ENCODE results near the gene COL6A1.
"Not testable (repeated sequence)": the region's sequence is repeated elsewhere in the genome, so short reads cannot be mapped to it uniquely, and the experiment has no call there.

The COL6A1 gene

GRCh38 chr21:45959182-45959581 lies 22.4 kb upstream of the COL6A1 start:
- TF ChIP-seq CTCF (IDR thresholded peaks at IDR 0.05), result no peak
- intact Hi-C loops (cut with DNase I; ENCODE audit: low total_unique reads), result no loop called here
- Histone ChIP-seq H3K36me3 (no peaks in the 10 kb centered on the region), H3K4me1 (peaks cover 0 to 63% (median 34%) of the 10 kb centered on the region in 4 donors), H3K27me3 (no peaks in the 10 kb centered on the region), H3K27ac (peak overlapping the region; percentile 82 to 89), H3K4me3 (no peak overlapping the region), H3K9me3 (no peaks in the 10 kb centered on the region)
- no peak for DNase-seq

GRCh38 chr21:45959779-45960390 lies 21.7 kb upstream of the COL6A1 start:
- H3K36me3 ChIP-seq, result no peaks in the 10 kb centered on the region
- H3K4me1 ChIP-seq, result peaks cover 0 to 56% (median 30%) of the 10 kb centered on the region in 4 donors
- no peak for TF ChIP-seq CTCF (IDR thresholded peaks at IDR 0.05)
- H3K27ac ChIP-seq, result peak overlapping the region; percentile 82 to 89
- H3K4me3 ChIP-seq, result no peak overlapping the region
- no peaks in the 10 kb centered on the region for H3K27me3 ChIP-seq
- no peaks in the 10 kb centered on the region for H3K9me3 ChIP-seq
- DNase-seq, result no peak
- intact Hi-C loops (cut with DNase I; ENCODE audit: low total_unique reads), result no loop called here

- H3K27ac ChIP-seq, result peak overlapping the region; percentile 16 to 27
- DNase-seq; intact Hi-C loops (cut with DNase I; ENCODE audit: low total_unique reads); H3K36me3 ChIP-seq; H3K9me3 ChIP-seq; H3K4me3 ChIP-seq; H3K27me3 ChIP-seq: not testable (repeated sequence)
- H3K4me1 ChIP-seq, result peaks cover 0 to 47% (median 30%) of the 10 kb centered on the region in 4 donors
Observed at GRCh38 chr21:45961408-45961807, 20.2 kb upstream of the COL6A1 start.

GRCh38 chr21:45962531-45963231 lies 18.9 kb upstream of the COL6A1 start:
- TF ChIP-seq CTCF (IDR thresholded peaks at IDR 0.05), result no peak
- Histone ChIP-seq H3K9me3 (no peaks in the 10 kb centered on the region), H3K4me3 (no peak overlapping the region), H3K27me3 (no peaks in the 10 kb centered on the region), H3K4me1 (peaks cover 0 to 34% (median 23%) of the 10 kb centered on the region in 4 donors), H3K27ac (peak overlapping the region in 1 of 2 donors; percentile 27), H3K36me3 (no peaks in the 10 kb centered on the region)
- DNase-seq, result no peak
- intact Hi-C loops (cut with DNase I; ENCODE audit: low total_unique reads), result no loop called here

GRCh38 chr21:45963232-45963570 lies 18.4 kb upstream of the COL6A1 start:
- Histone ChIP-seq H3K27ac (no peak overlapping the region), H3K9me3 (no peaks in the 10 kb centered on the region), H3K4me1 (peaks cover 0 to 30% (median 19%) of the 10 kb centered on the region in 4 donors), H3K36me3 (no peaks in the 10 kb centered on the region), H3K27me3 (no peaks in the 10 kb centered on the region), H3K4me3 (no peak overlapping the region)
- intact Hi-C loops (cut with DNase I; ENCODE audit: low total_unique reads), result no loop called here
- no peak for TF ChIP-seq CTCF (IDR thresholded peaks at IDR 0.05)
- no peak for DNase-seq

GRCh38 chr21:45964649-45965048 lies 16.9 kb upstream of the COL6A1 start:
- Histone ChIP-seq H3K4me1 (peaks cover 0 to 16% (median 7%) of the 10 kb centered on the region in 4 donors), H3K27ac (no peak overlapping the region), H3K9me3 (no peaks in the 10 kb centered on the region), H3K36me3 (no peaks in the 10 kb centered on the region), H3K4me3 (no peak overlapping the region), H3K27me3 (no peaks in the 10 kb centered on the region)
- TF ChIP-seq CTCF (IDR thresholded peaks at IDR 0.05), result no peak
- DNase-seq, result no peak
- intact Hi-C loops (cut with DNase I; ENCODE audit: low total_unique reads), result no loop called here

Measured in tibial artery (tissue), 4 donors.